ENCODE data around the gene YEATS2. TPM values are rescaled to one million over a fixed set of nuclear protein-coding genes. Genes with fewer than 3 reads are reported as not detected.

The YEATS2 gene
- total RNA-seq, 1 experiment from 2014 or later: 38.6 TPM

GRCh38 chr3:183822631-183823030 lies 125.0 kb downstream of the YEATS2 start:
- H2AFZ ChIP-seq (ENCODE audit: low read depth, low read length, poor library complexity, severe bottlenecking): no peak overlapping the region
- H3K4me1 ChIP-seq (ENCODE audit: control insufficient read depth in 1 of 2, insufficient read depth in 2 of 2, low read length in 2 of 2): peaks cover 7 to 15% of the 10 kb centered on the region in 2 experiments; a peak in 3 of 4 replicates
- H3K36me3 ChIP-seq (ENCODE audit: control insufficient read depth in 1 of 2, insufficient read depth in 2 of 2, low read length in 2 of 2): no peaks in the 10 kb centered on the region
- H3K27ac ChIP-seq (ENCODE audit: low read depth, low read length): no peak overlapping the region
- no peak overlapping the region for H3K9ac ChIP-seq (ENCODE audit: low read length)
- DNase-seq (ENCODE audit: low read depth, low spot score) (no peak), ATAC-seq (no peak)
- intact Hi-C loops (cut with micrococcal nuclease): no loop called here
- POLR2A ChIA-PET: no interaction called here
- H3K9me3 ChIP-seq (ENCODE audit: control insufficient read depth in 1 of 2, insufficient read depth in 1 of 2, low read depth in 1 of 2, low read length in 2 of 2): no peaks in the 10 kb centered on the region
- BruUV-seq (replicated peaks): no TSS peak
- no peak overlapping the region for H3K4me2 ChIP-seq (ENCODE audit: low read length)
- H4K20me1 ChIP-seq (ENCODE audit: insufficient read depth): no peaks in the 10 kb centered on the region
- H3K79me2 ChIP-seq (ENCODE audit: insufficient read depth, low read length): peaks cover 4% of the 10 kb centered on the region; the same call in 1 of the 2 replicates
- CTCF ChIA-PET: no interaction called here
- RAD21 ChIA-PET (ENCODE audit: low non-redundant PET in 1 of 2, low total read pairs in 2 of 2, uncharacterized antibody in 2 of 2, unreplicated experiment in 2 of 2): no interaction called here
- H3K4me3 ChIP-seq (replicated peaks in 1 of 2; ENCODE audit: low read depth in 1 of 2, low read length in 2 of 2): no peak overlapping the region
- no peaks in the 10 kb centered on the region for H3K9me2 ChIP-seq (ENCODE audit: insufficient read depth)
- H3K27me3 ChIP-seq (ENCODE audit: insufficient read depth, low read length): no peaks in the 10 kb centered on the region
- TF ChIP-seq EZH2phosphoT487 (IDR thresholded peaks at IDR 0.05; ENCODE audit: borderline replicate concordance) (no peak), REST (IDR thresholded peaks at IDR 0.05; ENCODE audit: low read depth) (no peak), RAD21 (IDR thresholded peaks at IDR 0.05; ENCODE audit: low read depth) (no peak), POLR2A (IDR thresholded peaks at IDR 0.05; ENCODE audit: borderline replicate concordance, extremely low read depth, insufficient read depth, insufficient read length) (no peak), SIN3A (IDR thresholded peaks at IDR 0.05; ENCODE audit: low read depth) (no peak), ATF3 (IDR thresholded peaks at IDR 0.05) (no peak), ZNF274 (IDR thresholded peaks at IDR 0.05; ENCODE audit: low read depth, low read length) (no peak), JUND (IDR thresholded peaks at IDR 0.05) (no peak), EGR1 (IDR thresholded peaks at IDR 0.05; ENCODE audit: low read depth) (no peak), ZBTB33 (IDR thresholded peaks at IDR 0.05; ENCODE audit: extremely low read depth, insufficient replicate concordance, low read length) (no peak), EZH2 (IDR thresholded peaks at IDR 0.05) (no peak), ELF1 (IDR thresholded peaks at IDR 0.05; ENCODE audit: borderline replicate concordance, low read depth) (no peak), YY1 (IDR thresholded peaks at IDR 0.05; ENCODE audit: extremely low read depth, insufficient replicate concordance, low read depth, low read length) (no peak), CEBPB (IDR thresholded peaks at IDR 0.05; ENCODE audit: low read depth) (no peak)

Data from HCT116 (cell line).